Hippocampal formation (tissue), 2 donors: Measurements from ENCODE around the gene ADCY7.
"Not testable (repeated sequence)": the region's sequence is repeated elsewhere in the genome, so short reads cannot be mapped to it uniquely, and the experiment has no call there.

Experiments used
- DNase-seq, 2 donors: peaks; one replicate each; lab custom pipeline; 2025; lab: John Stamatoyannopoulos, UW

The ADCY7 gene

GRCh38 chr16:50266337-50267091, at the start of gene ADCY7:
ADCY7 (plus strand) TSS chr16:50266551; CDS start chr16:50288180, 21,629 bp downstream.
- no peak for DNase-seq

DNA sequence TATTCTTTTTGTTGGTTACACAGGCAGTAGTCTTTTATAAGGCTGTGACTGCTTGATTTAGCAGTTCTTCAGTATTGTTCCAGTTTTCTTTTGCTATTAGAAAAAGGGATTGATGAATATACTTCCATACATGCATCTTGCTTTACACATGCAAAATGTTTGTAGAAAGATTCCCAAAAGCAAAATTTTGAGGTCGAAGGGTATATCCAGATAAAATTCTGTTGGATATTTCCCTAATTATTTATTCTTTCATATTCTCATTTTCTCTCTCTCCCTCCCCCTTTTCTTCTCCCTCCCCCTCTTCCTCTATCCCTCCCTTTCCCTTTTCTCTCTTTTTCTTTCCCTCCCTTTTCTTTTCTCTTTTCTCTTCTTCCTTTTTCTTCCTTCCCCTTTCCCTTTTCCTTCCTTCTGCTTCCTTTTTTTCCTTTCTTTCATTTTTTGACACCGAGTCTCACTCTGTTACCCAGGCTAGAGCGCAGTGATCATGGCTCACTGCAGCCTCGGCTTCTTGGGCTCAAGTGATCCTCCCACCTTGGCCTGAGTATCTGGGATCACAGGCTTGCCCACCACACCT, 46.9 kb upstream of the ADCY7 start:
- no peak for DNase-seq

DNA sequence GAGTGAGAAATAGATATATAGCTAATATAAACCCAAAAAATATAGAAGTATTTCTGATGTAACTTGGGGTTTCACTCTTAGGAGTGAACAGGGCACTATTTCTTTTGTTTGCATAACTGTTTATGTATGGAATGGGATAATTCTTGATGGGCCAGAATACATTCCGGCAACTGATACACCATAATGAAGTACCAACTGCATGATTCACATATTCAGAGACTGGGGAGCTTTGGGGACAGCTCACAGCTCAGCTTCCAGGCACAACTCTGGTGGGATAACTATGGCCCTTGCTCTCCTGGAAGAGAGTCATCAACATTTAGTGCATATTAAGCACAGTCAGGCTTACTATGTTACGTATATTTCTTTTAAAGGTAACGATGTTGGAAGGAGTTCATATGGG, 42.1 kb upstream of the ADCY7 start:
- no peak for DNase-seq

DNA sequence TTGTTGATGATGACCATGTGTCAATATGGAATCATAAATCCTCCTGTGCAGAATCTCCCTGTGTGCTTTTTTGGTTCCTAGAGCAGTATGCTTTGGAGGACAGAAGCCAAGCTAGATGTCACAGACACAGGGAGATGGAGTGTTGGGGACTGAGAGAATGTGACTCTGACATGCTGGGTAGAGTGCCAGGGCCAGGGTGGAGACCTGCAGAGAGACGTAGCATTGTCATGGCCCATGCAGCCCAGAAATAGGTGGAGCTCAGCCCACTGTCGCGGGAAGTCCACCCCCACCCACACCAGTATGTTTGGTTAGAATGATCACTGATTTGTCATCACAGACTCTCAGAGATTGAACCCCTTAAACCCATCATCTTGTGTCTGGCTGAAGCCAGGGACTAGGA, 39.2 kb upstream of the ADCY7 start:
- no peak for DNase-seq

DNA sequence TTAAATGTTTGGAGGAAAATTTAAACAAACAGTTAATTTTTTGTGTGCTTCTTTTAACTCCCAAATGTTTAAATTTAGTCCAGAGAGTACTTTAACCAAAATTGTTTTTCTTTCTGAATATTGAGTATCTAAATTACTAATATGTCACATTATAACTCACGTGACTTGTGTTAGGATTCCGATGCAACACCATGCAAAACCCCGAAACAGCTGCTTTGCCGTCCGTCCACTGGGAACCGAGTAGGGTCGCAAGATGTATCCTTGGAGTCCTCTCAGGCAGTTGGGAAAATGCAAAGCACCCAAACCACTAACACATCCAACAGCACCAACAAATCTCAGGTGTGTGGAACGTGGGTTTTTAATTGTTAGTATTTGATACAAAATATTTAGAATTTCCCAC, 38.7 kb upstream of the ADCY7 start:
- no peak for DNase-seq

- DNase-seq = no peak
These were observed 37.9 kb upstream of the ADCY7 start for GRCh38 chr16:50228364-50228868.

GRCh38 chr16:50229149-50229726, 37.1 kb upstream of the ADCY7 start:
- DNase-seq = no peak

GRCh38 chr16:50234771-50235556, 31.4 kb upstream of the ADCY7 start:
- no peak for DNase-seq

- DNase-seq = no peak
These were observed 30.8 kb upstream of the ADCY7 start for GRCh38 chr16:50235581-50235980.

DNA sequence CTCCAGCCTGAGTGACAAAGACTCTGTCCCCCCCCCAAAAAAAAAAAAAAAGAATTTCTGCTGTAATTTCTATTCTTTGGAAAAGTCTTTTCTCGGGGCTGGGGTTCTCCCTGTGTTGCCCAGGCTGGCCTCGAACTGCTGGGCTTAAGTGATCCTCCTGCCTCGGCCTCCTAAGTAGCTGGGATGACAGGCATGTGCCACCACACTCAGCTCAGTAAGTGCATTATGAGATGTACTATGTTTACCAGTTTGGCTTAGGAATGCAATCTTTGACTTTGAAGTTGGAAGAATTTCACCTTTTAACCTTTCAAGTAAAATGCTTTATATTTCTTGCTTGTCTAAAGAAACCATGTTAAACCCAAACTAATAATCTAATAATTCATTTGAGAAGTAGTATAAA, 28.0 kb upstream of the ADCY7 start:
- no peak for DNase-seq

DNA sequence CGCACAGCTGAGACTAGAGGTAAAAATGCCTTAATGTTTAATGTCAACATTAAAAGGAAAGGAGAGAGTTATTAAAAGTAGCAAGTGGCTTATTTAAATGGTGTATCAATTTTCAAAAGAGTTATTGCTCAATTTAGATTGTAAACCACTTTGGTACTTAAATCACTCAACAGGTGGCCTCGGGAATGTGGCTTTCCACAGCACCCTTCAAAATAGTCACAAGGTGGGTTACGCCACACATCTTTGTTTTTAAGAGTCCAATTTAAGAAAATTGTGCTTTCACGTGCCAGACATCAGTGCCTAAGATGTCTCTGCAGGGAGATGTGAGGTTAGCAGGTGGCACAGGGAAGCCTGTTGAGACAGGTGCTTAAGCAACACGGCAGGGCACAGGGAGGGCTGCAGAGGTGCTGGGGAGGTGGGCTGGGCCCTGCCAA, 27.5 kb upstream of the ADCY7 start:
- DNase-seq = no peak

DNA sequence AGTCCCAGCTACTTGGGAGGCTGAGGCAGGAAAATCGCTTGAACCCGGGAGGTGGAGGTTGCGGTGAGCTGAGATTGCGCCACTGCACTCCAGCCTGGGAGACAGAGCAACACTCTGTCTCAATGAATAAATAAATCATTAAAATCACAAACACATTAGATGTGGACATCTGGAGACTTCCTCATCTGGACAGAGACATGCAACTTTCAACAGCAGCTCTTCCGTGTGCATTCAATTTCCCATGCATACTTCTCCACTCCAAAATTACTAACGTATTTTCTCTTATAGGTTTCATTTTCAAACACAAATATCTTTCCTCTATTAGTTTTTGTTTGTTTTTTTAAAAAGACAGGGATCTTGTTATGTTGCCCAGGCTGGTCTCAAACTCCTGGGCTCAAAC, 23.3 kb upstream of the ADCY7 start:
- not testable (repeated sequence) for DNase-seq

GRCh38 chr16:50244140-50244503, 22.2 kb upstream of the ADCY7 start:
- no peak for DNase-seq

DNA sequence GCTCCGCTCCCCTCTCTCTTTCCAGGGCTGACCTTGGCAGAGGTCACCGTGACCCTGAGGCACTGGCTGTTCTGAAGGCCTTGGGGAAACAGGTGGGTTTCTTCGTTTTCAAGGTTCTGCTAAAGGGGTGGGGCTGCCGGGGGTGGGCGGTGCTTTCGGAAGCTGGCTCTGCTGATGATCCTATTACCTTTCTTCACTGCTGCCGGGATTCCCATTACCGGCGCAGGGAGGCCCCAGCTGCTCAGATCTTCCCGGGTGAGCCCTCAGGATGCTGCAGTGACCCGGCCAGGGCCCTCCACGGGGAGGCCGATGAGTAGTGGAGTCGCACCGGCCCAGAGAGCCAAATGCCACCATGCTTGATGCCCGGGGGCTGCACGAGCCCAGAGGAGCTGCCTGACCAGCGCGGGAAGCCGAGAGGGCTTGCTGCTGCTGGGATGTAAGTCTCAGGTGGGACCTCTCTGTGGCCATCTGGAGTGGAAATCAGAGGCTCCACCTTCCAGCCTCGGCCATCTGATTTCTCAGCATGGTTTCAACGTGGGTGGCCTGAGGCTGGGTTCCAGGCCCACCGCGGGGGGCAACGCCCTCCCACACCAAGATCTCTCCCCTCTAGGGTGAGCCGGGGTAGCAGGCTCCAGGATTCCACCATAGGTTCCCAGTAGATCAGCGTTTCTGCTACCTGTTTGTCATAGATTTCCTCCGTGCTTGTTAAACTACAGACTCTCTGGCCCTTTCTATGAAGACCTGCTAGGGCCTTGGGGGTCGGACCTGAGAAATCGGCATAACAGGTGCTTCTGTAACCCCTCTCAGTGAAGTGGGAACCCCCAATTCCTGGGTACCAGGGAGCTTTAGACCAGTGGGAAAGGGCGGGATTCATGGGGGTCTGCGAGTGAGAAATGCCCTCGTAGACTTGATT, 21.6 kb upstream of the ADCY7 start:
- DNase-seq = no peak

- peak in 1 of 2 donors; percentile 4 for DNase-seq
These were observed 20.7 kb upstream of the ADCY7 start for GRCh38 chr16:50245417-50246298.

GRCh38 chr16:50246299-50247122, 19.8 kb upstream of the ADCY7 start:
- DNase-seq = no peak

DNA sequence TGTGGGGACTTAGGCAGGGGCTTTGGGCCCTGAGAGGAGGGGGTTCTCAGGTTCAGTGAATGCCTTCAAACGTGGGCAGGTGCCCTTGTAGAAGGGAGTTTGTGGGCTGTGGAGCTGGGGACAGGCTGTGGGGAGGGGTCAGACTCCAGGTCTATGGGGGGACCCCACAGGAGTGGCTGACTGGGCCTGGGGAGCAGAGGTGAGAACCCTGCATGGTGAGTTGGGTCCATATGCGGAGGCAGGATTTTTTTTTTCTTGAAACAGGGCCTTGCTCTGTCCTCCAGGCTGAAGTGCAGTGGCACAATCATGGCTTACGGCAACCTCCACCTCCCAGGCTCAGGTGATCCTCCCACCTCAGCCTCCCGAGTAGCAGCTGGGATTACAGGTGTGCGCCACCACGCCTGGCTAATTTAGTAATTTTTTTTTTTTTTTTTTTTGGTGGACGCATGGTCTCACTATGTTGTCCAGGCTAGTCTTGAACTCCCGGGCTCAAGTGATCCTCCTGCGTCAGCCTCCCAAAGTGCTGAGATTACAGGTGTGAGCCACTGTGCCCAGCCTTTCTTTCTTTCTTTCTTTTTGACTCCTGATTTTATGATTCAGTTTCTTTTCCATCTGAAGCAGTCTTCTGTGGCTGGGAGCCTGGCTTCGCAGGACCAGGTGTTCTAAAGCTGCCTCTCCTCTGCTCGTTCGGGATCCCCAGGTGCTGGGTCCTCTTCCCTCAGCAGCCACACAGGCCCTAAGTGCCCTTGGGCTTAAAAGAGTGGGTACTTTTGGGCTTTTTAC, 19.0 kb upstream of the ADCY7 start:
- no peak for DNase-seq

DNA sequence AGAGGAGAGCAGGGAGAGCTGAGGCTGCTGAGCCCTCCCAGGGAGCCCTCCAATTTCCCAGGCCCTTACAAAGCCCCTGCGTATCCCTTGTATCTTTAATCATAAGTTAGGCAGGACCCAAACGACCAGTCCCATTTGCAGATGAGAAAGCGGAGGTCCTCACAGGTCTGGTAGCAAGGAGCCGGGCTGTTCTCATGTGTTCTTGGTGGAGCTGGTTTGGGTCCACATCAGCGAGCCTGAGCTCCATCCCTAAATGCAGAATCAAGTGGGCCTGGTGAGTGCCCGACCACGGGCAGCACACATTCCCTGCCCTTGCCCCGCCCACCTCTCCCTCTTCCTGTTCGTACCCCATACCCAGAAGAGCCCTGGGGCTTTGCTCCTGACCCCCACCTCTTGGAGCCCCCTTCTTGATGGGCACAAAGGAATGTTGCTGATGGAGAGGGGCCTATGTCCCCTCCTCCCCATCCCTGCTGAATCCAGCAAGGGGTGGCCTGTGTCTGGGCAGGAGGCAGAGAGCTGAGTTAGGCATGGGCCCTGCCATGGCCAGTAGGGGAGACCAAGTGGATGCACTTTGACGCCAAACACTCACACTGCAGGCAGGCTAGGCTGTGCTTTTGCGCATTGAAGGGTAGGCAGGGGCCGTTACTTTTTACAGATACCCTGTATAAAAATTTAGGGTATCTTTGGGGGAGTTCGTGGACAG, 18.3 kb upstream of the ADCY7 start:
- DNase-seq = no peak
